HG03159 (cell line): ENCODE results near the gene CGB7.
A peak's percentile ranks its signal among the peaks of the same experiment; 100 is the strongest.
"Not testable (repeated sequence)": the region's sequence is repeated elsewhere in the genome, so short reads cannot be mapped to it uniquely, and the experiment has no call there.

ENCODE experiments used
- ATAC-seq: cut with Tn5 transposase; IDR thresholded peaks from one replicate; pipeline ENCODE4 v1.9.1; 2021; ENCODE audit warnings: mild to moderate bottlenecking, moderate library complexity; ENCODE audit not compliant: unreplicated experiment

CGB7 gene

GRCh38 chr19:49057636-49058234 lies at the start of gene CGB7:
Gene CGB7, minus strand, starts transcription at chr19:49057749. Its CDS starts 2,374 bp downstream, at chr19:49055375.
- no peak for ATAC-seq

GRCh38 chr19:49106648-49107135 lies 49.1 kb upstream of the CGB7 start:
- ATAC-seq, result no peak

GRCh38 chr19:49104229-49104864 lies 46.8 kb upstream of the CGB7 start:
- ATAC-seq, result no peak

- ATAC-seq, result no peak
These were observed 46.0 kb upstream of the CGB7 start for GRCh38 chr19:49103331-49104085.

GRCh38 chr19:49102303-49102702 lies 44.8 kb upstream of the CGB7 start:
- ATAC-seq, result no peak

- ATAC-seq, result no peak
These were observed 43.6 kb upstream of the CGB7 start for GRCh38 chr19:49101160-49101559.

- no peak for ATAC-seq
These were observed 41.2 kb upstream of the CGB7 start for GRCh38 chr19:49098795-49099194.

- ATAC-seq, result no peak
These were observed 40.1 kb upstream of the CGB7 start for GRCh38 chr19:49097453-49098288.

- no peak for ATAC-seq
These were observed 37.2 kb upstream of the CGB7 start for GRCh38 chr19:49094505-49095482.

- ATAC-seq, result no peak
These were observed 35.1 kb upstream of the CGB7 start for GRCh38 chr19:49092686-49093085.

- no peak for ATAC-seq
These were observed 34.0 kb upstream of the CGB7 start for GRCh38 chr19:49091391-49092038.

GRCh38 chr19:49086296-49086695 lies 28.7 kb upstream of the CGB7 start:
- ATAC-seq, result no peak

- ATAC-seq, result no peak
These were observed 28.3 kb upstream of the CGB7 start for GRCh38 chr19:49085868-49086232.

GRCh38 chr19:49085020-49085867 lies 27.7 kb upstream of the CGB7 start, which contains the start of gene SNRNP70:
Gene SNRNP70, plus strand, starts transcription at chr19:49085451. Its CDS starts 964 bp downstream, at chr19:49086415.
- peak; percentile 86 for ATAC-seq

- no peak for ATAC-seq
These were observed 26.9 kb upstream of the CGB7 start for GRCh38 chr19:49084206-49085019.

GRCh38 chr19:49081273-49081672 lies 23.7 kb upstream of the CGB7 start:
- ATAC-seq, result no peak

GRCh38 chr19:49080392-49080791 lies 22.8 kb upstream of the CGB7 start:
- ATAC-seq, result no peak

- ATAC-seq, result not testable (repeated sequence)
These were observed 17.3 kb upstream of the CGB7 start for GRCh38 chr19:49074869-49075268.
